Colonic mucosa (tissue), 4 donors: ENCODE results near the gene SLC6A13. TPM values are rescaled to one million over a fixed set of nuclear protein-coding genes. Genes with fewer than 3 reads are reported as not detected.

ENCODE experiments used
- DNase-seq: peaks from one replicate; pipeline ENCODE4 v3.0.0-alpha.2; 2020
- H3K27ac ChIP-seq: fragments of 200-600 bp; one replicate; pipeline ENCODE4 v1.8.0; 2021
- H3K27me3 ChIP-seq: fragments of 200-600 bp; one replicate; pipeline ENCODE4 v1.8.0; 2021
- H3K36me3 ChIP-seq: fragments of 200-600 bp; one replicate; pipeline ENCODE4 v1.8.0; 2021
- H3K4me1 ChIP-seq: fragments of 200-600 bp; one replicate; pipeline ENCODE4 v1.8.0; 2021; ENCODE audit warnings: mild to moderate bottlenecking
- H3K4me3 ChIP-seq: fragments of 200-600 bp; one replicate; pipeline ENCODE4 v1.8.0; 2021
- H3K9ac ChIP-seq, 2 donors: one replicate each; pipeline ENCODE4 v1.7.0; 2013; ENCODE audit warnings: control low read depth in 2 of 2, low read depth in 2 of 2, low read length in 2 of 2
- H3K9me3 ChIP-seq: fragments of 200-600 bp; one replicate; pipeline ENCODE4 v1.8.0; 2021
- intact Hi-C: fragments of 100-400 bp; cut with DNase I; formaldehyde crosslinking; loops from one replicate; pipeline ENCODE4 v1.14.1; 2022
- total RNA-seq, 2 donors: library from RNA; stranded (reverse); fragmentation: NEBNext Ultra II Directional in 1 of 2; extraction: Animal tissue kit (Norgen Biotek cat#: 25700) in 1 of 2; gene quantifications; one replicate each; pipeline ENCODE4 v1.2.1, GENCODE V29; 2021
- TF ChIP-seq, protein P1 (sequence below): fragments of 200-600 bp; IDR thresholded peaks from one replicate; pipeline ENCODE4 v1.8.0; 2022; ENCODE audit warnings: antibody characterized with exemption, mild to moderate bottlenecking
- donor health status: healthy.
- donor health status: DM: no; HTN: no; CAD: no.
- donor health status: DM: no; HTN: no; CAD: no.

The SLC6A13 gene
- total RNA-seq, 2 donors from 2014 or later = not detected

DNA sequence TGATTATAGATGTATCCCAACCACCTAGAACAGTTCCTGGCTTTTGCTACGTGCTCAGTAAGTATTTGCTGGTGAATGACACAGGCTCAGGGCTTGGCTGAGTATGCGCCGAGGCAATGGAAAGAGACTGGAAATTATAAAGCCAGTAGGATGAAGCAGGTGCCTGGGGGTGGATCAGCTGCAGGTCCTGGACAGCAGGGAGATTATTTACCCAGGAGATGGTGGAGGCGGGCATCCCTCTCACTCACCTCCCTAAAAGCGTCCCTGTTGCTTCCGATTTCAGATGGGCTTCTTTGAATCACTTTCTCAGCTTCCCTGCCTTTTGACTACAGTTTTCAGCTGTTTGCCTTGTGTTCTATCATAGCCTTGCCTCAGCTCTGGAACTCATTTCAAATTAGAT, 6.4 kb downstream of the SLC6A13 start:
- H3K9ac ChIP-seq = no peak overlapping the region
- TF ChIP-seq, protein P1, sequence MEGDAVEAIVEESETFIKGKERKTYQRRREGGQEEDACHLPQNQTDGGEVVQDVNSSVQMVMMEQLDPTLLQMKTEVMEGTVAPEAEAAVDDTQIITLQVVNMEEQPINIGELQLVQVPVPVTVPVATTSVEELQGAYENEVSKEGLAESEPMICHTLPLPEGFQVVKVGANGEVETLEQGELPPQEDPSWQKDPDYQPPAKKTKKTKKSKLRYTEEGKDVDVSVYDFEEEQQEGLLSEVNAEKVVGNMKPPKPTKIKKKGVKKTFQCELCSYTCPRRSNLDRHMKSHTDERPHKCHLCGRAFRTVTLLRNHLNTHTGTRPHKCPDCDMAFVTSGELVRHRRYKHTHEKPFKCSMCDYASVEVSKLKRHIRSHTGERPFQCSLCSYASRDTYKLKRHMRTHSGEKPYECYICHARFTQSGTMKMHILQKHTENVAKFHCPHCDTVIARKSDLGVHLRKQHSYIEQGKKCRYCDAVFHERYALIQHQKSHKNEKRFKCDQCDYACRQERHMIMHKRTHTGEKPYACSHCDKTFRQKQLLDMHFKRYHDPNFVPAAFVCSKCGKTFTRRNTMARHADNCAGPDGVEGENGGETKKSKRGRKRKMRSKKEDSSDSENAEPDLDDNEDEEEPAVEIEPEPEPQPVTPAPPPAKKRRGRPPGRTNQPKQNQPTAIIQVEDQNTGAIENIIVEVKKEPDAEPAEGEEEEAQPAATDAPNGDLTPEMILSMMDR = no peak
- no peaks in the 10 kb centered on the region for H3K36me3 ChIP-seq
- H3K27me3 ChIP-seq = no peaks in the 10 kb centered on the region
- H3K4me1 ChIP-seq = no peaks in the 10 kb centered on the region
- H3K9me3 ChIP-seq = no peaks in the 10 kb centered on the region
- intact Hi-C loops = no loop called here
- H3K27ac ChIP-seq = no peak overlapping the region
- DNase-seq = no peak
- no peak overlapping the region for H3K4me3 ChIP-seq

DNA sequence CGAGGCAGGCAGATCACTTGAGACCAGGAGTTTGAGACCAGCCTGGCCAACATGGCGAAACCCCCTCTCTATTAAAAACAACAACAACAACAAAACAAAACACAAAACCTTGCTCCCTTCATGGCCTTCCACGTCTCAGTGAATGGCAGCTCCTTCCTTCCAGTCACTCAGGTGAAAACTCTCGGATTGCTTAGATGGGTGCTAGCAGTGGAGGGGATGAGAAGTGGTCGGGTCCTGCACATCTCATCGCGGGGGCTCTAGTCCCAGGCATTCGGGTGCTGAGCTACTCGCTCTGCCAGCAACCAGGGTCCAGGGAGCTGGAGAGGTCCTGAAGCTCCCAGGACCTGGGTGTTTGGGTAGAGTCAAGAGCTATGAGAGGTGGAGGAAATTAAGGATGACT, 7.7 kb downstream of the SLC6A13 start:
- no peaks in the 10 kb centered on the region for H3K27me3 ChIP-seq
- H3K9ac ChIP-seq = no peak overlapping the region
- H3K27ac ChIP-seq = no peak overlapping the region
- H3K9me3 ChIP-seq = no peaks in the 10 kb centered on the region
- no peak for DNase-seq
- TF ChIP-seq, protein P1 = no peak
- H3K4me3 ChIP-seq = no peak overlapping the region
- intact Hi-C loops = no loop called here
- H3K36me3 ChIP-seq = no peaks in the 10 kb centered on the region
- H3K4me1 ChIP-seq = no peaks in the 10 kb centered on the region

DNA sequence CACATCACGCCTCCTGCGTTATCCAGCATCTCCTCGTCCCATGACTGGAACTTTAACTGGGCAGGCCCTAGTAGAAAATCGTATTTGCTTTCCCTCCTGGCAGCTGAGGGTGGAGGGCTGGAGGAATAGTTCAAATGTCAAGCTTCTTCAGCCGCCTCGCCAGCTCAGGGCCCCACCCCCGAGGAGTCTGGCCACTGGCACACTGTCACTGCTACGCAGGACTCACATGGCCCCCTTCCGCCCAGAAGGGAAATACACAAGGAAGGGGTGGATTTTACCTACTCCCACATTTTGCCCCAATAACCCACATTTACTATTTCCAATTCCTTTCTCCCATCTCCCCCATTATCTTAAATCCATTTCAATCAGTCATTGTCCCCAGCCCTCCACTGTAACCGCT, 8.6 kb downstream of the SLC6A13 start:
- Histone ChIP-seq H3K27ac (no peak overlapping the region), H3K9me3 (no peaks in the 10 kb centered on the region), H3K36me3 (no peaks in the 10 kb centered on the region), H3K9ac (no peak overlapping the region), H3K4me3 (no peak overlapping the region), H3K27me3 (no peaks in the 10 kb centered on the region), H3K4me1 (no peaks in the 10 kb centered on the region)
- TF ChIP-seq, protein P1 = no peak
- no peak for DNase-seq
- intact Hi-C loops = no loop called here

DNA sequence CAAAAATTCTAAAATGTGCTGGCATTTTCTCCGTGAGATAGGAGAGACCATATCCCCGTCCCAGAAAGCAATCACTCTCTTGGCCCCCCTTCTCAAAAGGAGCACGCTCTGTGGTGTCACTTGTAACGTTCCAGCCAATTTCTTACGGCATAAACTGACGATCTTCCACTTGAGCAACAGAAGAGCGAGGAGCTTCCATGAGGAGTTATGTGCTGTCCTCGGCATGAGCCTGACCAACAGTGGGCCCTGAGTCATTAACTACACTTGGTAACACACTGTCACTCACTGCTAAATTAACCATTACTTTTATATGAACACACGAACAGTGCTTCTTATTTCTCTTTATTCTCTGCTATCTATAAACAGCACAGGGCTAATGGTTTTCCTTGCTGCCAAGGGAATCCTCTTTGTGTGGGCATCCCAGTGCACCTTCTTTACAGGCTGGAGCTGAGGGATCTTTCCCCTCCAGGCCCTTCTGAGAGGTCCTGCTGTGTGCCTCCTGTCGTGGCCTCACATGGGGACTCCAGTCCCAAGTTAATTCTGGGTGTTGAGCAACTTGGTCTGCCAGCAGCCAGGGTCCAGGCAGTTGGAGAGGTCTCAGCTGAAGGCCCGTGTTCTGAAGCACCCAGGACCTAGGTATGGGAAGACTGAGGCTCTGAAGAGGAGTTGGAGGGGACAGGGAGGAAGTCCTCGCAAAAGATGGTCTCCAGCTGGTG, 9.4 kb downstream of the SLC6A13 start:
- intact Hi-C loops = no loop called here
- no peak overlapping the region for H3K27ac ChIP-seq
- H3K9me3 ChIP-seq = no peaks in the 10 kb centered on the region
- H3K9ac ChIP-seq = no peak overlapping the region
- H3K4me3 ChIP-seq = no peak overlapping the region
- H3K4me1 ChIP-seq = no peaks in the 10 kb centered on the region
- no peaks in the 10 kb centered on the region for H3K27me3 ChIP-seq
- TF ChIP-seq, protein P1 = no peak
- DNase-seq = no peak
- H3K36me3 ChIP-seq = no peaks in the 10 kb centered on the region

DNA sequence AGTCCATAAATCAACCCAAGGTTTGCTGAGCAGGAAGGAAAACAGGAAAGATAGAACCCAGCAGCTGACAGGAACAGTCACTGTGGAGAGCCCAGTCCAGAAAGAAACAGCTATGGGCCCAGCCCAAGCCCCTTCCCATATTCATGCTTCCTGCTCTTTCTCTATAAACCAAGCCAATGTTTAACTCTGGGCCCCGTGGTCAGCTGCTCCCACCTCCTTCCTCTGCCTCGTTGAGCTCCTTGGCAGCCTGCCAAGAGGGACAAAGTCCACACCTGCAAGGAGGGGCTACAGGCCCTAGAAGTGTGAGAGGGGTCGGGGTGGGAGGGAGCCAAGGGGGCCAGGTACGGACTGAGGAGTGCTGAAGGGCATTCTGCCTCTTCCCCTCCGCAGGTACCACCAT, 10.0 kb downstream of the SLC6A13 start:
- Histone ChIP-seq H3K27me3 (no peaks in the 10 kb centered on the region), H3K9ac (no peak overlapping the region), H3K9me3 (no peaks in the 10 kb centered on the region), H3K36me3 (no peaks in the 10 kb centered on the region), H3K4me1 (no peaks in the 10 kb centered on the region), H3K27ac (no peak overlapping the region), H3K4me3 (no peak overlapping the region)
- intact Hi-C loops = no loop called here
- TF ChIP-seq, protein P1 = no peak
- no peak for DNase-seq
